ENCODE data around the gene ZNF761.
"Not testable (repeated sequence)": the region's sequence is repeated elsewhere in the genome, so short reads cannot be mapped to it uniquely, and the experiment has no call there.

DNA sequence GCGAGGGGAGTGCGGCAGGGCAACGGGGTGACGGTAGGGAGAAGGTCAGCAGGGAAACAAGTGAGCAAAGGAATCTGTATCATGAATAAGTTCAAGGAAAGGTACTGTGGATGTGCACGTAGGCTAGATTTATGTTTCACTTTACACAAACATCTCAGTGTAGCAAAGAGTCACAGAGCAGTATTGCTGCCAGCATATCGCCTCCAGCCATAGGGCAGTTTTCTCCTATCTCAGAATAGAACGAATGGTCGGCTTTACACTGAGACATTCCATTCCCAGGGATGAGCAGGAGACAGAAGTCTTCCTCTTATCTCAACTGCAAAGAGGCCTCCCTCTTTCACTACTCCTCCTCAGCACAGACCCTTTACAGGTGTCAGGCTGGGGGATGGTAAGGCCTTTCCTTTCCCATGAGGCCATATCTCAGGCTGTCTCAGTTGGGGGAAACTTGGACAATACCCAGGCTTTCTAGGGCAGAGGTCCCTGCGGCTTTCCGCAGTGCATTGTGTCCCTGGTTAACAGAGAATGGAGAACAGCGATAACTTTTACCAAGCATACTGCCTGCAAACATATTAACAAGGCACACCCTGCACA lies 28.4 kb downstream of the ZNF761 start:
- TF ChIP-seq HDGF (IDR thresholded peaks at IDR 0.05; ENCODE audit: borderline replicate concordance); TARDBP (IDR thresholded peaks at IDR 0.05): not testable (repeated sequence)
